Choroid plexus epithelial cell (primary cell): ENCODE measurements around the gene TCF4.

Experiments
- DNase-seq: peaks from one replicate; pipeline ENCODE4 v3.0.0-alpha.2; 2010; ENCODE audit warnings: low read depth
- H3K4me3 ChIP-seq: 2 replicates; pipeline ENCODE4 v1.5.1; 2011; ENCODE audit warnings: low read depth, mild to moderate bottlenecking, control low read depth, low read length, moderate library complexity
- CTCF ChIP-seq: conservative IDR thresholded peaks from 2 replicates; pipeline ENCODE4 v1.5.1; 2011; ENCODE audit warnings: low read depth, mild to moderate bottlenecking, control low read depth, inconsistent platforms, low read length, moderate library complexity

TCF4 gene

DNA sequence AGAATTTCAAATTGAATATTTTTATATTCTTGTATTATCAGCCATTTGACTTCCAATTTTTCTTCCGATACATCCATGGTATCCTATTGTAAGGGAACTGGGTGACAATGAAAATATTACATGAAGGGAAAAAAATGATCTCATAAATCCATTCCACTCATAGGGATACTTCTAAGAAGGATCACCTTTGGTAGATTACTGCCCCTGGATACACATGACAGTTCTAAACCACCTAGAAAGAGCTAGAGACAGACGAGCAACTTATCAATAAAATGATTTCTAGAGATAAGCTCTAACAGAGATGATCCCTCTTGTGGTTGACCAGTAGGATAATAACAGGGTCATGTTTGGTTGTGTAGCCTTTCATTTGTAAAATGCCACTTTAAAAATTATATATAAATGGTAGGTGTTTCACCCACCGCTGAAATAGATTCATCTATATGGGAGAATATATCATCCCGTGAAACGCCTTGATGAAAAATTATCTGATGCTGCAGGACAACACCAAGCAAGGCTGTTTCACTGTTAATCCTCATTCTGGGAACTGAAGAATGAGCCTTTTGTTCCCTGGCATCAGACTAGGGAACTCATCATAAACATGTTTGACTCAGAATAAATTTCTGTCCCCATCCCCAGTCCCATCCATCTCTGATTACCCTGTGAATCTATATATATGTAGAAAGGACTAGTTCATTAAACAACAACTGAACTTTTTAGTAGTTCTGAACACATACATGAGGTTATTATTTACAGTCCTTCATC lies 180.0 kb downstream of the TCF4 start:
- no peak for TF ChIP-seq CTCF
- no peak for DNase-seq
- no peak overlapping the region for H3K4me3 ChIP-seq

DNA sequence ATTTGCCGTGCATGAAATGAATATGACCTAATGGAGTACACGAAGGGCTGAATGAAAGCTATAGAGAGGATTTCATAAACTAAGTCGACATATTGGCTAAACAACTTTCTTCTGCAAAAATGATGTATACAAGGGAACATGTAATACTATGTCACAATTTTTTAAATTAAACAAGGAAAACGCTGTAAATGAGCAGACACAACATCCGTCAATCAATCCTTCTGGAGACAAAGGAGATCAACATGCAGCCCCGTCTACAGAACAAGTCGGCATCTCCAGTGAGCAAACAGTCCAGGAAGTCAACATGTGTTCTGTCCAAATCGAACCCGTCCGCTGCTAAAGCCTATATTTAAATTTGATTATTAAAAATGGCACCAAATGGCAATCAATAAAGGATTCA lies 180.8 kb downstream of the TCF4 start:
- DNase-seq: no peak
- H3K4me3 ChIP-seq: no peak overlapping the region
- no peak for TF ChIP-seq CTCF

- H3K4me3 ChIP-seq: no peak overlapping the region
- TF ChIP-seq CTCF: no peak
- DNase-seq: no peak
Observed at GRCh38 chr18:55406451-55406991, 181.5 kb downstream of the TCF4 start.

GRCh38 chr18:55405893-55406406 lies 182.0 kb downstream of the TCF4 start:
- H3K4me3 ChIP-seq: no peak overlapping the region
- TF ChIP-seq CTCF: peak; percentile 45
- DNase-seq: peak; percentile 98

DNA sequence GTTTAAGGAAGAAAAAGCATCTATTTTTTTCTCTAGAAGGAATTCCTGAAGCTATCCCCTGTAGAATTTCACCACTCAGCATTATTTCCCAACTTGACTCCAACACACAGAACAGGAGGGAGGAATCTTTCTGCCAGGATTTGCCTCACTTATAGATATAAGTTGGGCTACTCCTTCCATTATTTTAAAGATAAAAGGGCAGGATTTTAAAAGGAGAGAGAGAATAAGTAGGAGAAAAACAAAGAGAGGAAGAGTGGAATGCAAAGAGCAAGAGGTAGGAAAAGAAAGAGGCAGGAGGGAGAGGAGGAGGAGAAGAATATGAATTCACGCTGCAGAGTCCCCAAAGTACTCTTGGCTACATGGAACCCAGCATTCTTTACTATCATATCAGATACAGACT lies 182.5 kb downstream of the TCF4 start:
- TF ChIP-seq CTCF: no peak
- DNase-seq: peak; percentile 56
- H3K4me3 ChIP-seq: no peak overlapping the region

DNA sequence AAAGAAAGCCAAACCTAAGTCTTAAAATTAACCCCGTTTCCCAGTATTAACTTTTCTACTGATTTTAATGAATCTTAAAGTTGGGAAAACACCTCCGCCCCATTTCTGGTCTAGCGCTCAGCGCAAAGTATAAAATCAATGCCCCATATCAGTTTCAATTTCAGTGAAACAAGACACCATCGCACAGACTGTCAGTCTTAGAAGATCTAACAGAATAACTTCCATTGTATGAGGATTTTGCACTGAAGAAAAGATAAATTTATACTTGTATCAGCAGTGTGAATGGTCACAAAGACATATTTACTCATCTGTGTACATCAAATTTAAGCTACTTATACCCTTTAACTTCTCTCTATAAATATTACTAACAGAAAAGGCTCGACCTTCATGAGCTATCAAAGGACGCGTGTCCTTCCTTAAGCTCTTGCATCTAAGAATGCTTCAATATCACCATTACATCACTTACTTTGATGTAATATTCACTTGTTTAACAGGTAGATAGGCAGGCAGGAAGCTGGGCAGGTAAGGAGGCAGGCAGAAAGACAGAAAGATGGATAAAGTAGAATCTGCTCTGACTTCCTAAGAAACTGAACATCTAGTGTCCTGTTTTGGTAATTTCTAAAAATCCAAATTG lies 183.0 kb downstream of the TCF4 start:
- DNase-seq: no peak
- H3K4me3 ChIP-seq: no peak overlapping the region
- no peak for TF ChIP-seq CTCF
